Fibroblast of pulmonary artery (primary cell): ENCODE data around the gene CTH.
"Not testable (repeated sequence)": the region's sequence is repeated elsewhere in the genome, so short reads cannot be mapped to it uniquely, and the experiment has no call there.

Experiments
- DNase-seq: peaks from one replicate; pipeline ENCODE4 v3.0.0-alpha.2; 2010; ENCODE audit warnings: low read depth
- H3K4me3 ChIP-seq: replicated peaks from 2 replicates; pipeline ENCODE4 v1.5.1; 2011; ENCODE audit warnings: low read depth, mild to moderate bottlenecking, control low read depth, low read length, moderate library complexity
- CTCF ChIP-seq: IDR thresholded peaks from 2 replicates; pipeline ENCODE4 v1.5.1; 2011; ENCODE audit warnings: mild to moderate bottlenecking, control low read depth, low read length, inconsistent platforms; ENCODE audit errors: missing control alignments

The CTH gene

GRCh38 chr1:70458131-70458530, 47.1 kb downstream of the CTH start:
- H3K4me3 ChIP-seq, result no peak overlapping the region
- DNase-seq, result no peak
- TF ChIP-seq CTCF, result no peak

- H3K4me3 ChIP-seq, result no peak overlapping the region
- no peak for TF ChIP-seq CTCF
- peak; percentile 39 for DNase-seq
Measured at GRCh38 chr1:70459496-70460225, 48.6 kb downstream of the CTH start.

GRCh38 chr1:70460740-70461713, 50.0 kb downstream of the CTH start:
- H3K4me3 ChIP-seq, DNase-seq: not testable (repeated sequence)

- H3K4me3 ChIP-seq, result no peak overlapping the region
- DNase-seq, result no peak
- no peak for TF ChIP-seq CTCF
Measured at GRCh38 chr1:70462611-70463010, 51.5 kb downstream of the CTH start.

GRCh38 chr1:70465911-70466310, 54.8 kb downstream of the CTH start:
- H3K4me3 ChIP-seq, result no peak overlapping the region
- DNase-seq, result no peak
- TF ChIP-seq CTCF, result no peak

- H3K4me3 ChIP-seq, result no peak overlapping the region
- no peak for DNase-seq
- TF ChIP-seq CTCF, result no peak
Measured at GRCh38 chr1:70467531-70467930, 56.5 kb downstream of the CTH start.

- no peak for DNase-seq
- no peak overlapping the region for H3K4me3 ChIP-seq
- TF ChIP-seq CTCF, result no peak
Measured at GRCh38 chr1:70468180-70468579, 57.1 kb downstream of the CTH start.

- H3K4me3 ChIP-seq, DNase-seq: not testable (repeated sequence)
Measured at GRCh38 chr1:70469184-70469583, 58.1 kb downstream of the CTH start.
